IMR-90 (cell line): ENCODE measurements around the gene TMEM45B. TPM values are rescaled to one million over a fixed set of nuclear protein-coding genes. Genes with fewer than 3 reads are reported as not detected.
"Not testable (repeated sequence)": the region's sequence is repeated elsewhere in the genome, so short reads cannot be mapped to it uniquely, and the experiment has no call there.

Experiments used
- ATAC-seq: fragments of 200-7000 bp; cut with Tn5 transposase; 2 replicates; pipeline ENCODE4 v1.9.1; 2020; ENCODE audit warnings: low read depth, mild to moderate bottlenecking, moderate library complexity
- BruUV-seq: library from RNA; stranded (reverse); fragments of 400-500 nt; replicated peaks from 2 replicates; lab custom pipeline; 2021; lab: Mats Ljungman, UMichigan
- CTCF ChIA-PET: fragments of 300-600 bp; formaldehyde crosslinking; extraction: SDS; loops from one replicate; lab custom pipeline; 2021; ENCODE audit warnings: antibody characterized with exemption; lab: Yijun Ruan, JAX
- POLR2A ChIA-PET: fragments of 300-600 bp; sonication (Branson Sonifier 250); formaldehyde crosslinking; loops from one replicate; lab custom pipeline; 2022; ENCODE audit warnings: antibody characterized with exemption; ENCODE audit not compliant: unreplicated experiment; lab: Charles Lee
- DNase-seq: peaks from one replicate; pipeline ENCODE4 v3.0.0; 2013
- H2AFZ ChIP-seq: replicated peaks from 2 replicates; pipeline ENCODE3; 2013; ENCODE audit warnings: low read length, mild to moderate bottlenecking; ENCODE audit not compliant: poor library complexity
- H2AK5ac ChIP-seq: 2 replicates; pipeline ENCODE4 v1.6.1; 2013; ENCODE audit warnings: low read depth, low read length, inconsistent platforms
- H2AK9ac ChIP-seq: replicated peaks from 2 replicates; pipeline ENCODE3; 2013; ENCODE audit warnings: mild to moderate bottlenecking, low read depth, low read length, moderate library complexity; ENCODE audit not compliant: poor library complexity
- H2BK120ac ChIP-seq: 2 replicates; pipeline ENCODE4 v1.6.1; 2013; ENCODE audit warnings: low read depth, low read length, inconsistent platforms
- H2BK15ac ChIP-seq: 3 replicates; pipeline ENCODE4 v1.6.1; 2013; ENCODE audit warnings: low read depth, low read length, inconsistent platforms
- H2BK20ac ChIP-seq: 2 replicates; pipeline ENCODE4 v1.6.1; 2013; ENCODE audit warnings: low read depth, mild to moderate bottlenecking, inconsistent platforms, low read length, moderate library complexity
- H2BK5ac ChIP-seq: 2 replicates; pipeline ENCODE4 v1.6.1; 2013; ENCODE audit warnings: mild to moderate bottlenecking, low read depth, low read length, inconsistent platforms; ENCODE audit not compliant: poor library complexity, severe bottlenecking
- H3K14ac ChIP-seq: replicated peaks from 2 replicates; pipeline ENCODE4 v1.6.1; 2013; ENCODE audit warnings: low read depth, low read length, inconsistent platforms
- H3K18ac ChIP-seq: 2 replicates; pipeline ENCODE4 v1.6.1; 2013; ENCODE audit warnings: low read depth, low read length, control low read depth
- H3K23ac ChIP-seq: 2 replicates; pipeline ENCODE4 v1.6.1; 2013; ENCODE audit warnings: low read depth, low read length, inconsistent platforms
- H3K27ac ChIP-seq: 2 replicates; pipeline ENCODE4 v1.5.1; 2013; ENCODE audit warnings: mild to moderate bottlenecking, control low read depth, low read length; ENCODE audit not compliant: insufficient read depth
- H3K27me3 ChIP-seq: 2 replicates; pipeline ENCODE4 v1.6.1; 2013; ENCODE audit warnings: low read length; ENCODE audit not compliant: control insufficient read depth, insufficient read depth
- H3K36me3 ChIP-seq: 2 replicates; pipeline ENCODE4 v1.6.1; 2013; ENCODE audit warnings: low read length, mixed read lengths; ENCODE audit not compliant: control insufficient read depth, insufficient read depth
- H3K4ac ChIP-seq: 2 replicates; pipeline ENCODE4 v1.6.1; 2013; ENCODE audit warnings: low read depth, low read length, inconsistent platforms
- H3K4me1 ChIP-seq: 2 replicates; pipeline ENCODE4 v1.6.1; 2013; ENCODE audit warnings: low read length, mixed read lengths; ENCODE audit not compliant: control insufficient read depth, insufficient read depth
- H3K4me2 ChIP-seq: 2 replicates; pipeline ENCODE4 v1.6.1; 2013; ENCODE audit warnings: low read depth, mild to moderate bottlenecking, control low read depth, low read length, moderate library complexity
- H3K4me3 ChIP-seq: 2 replicates; pipeline ENCODE4 v1.5.1; 2013; ENCODE audit warnings: low read depth, mild to moderate bottlenecking, control low read depth, low read length, moderate library complexity; ENCODE audit not compliant: insufficient read depth
- H3K56ac ChIP-seq: 2 replicates; pipeline ENCODE4 v1.6.1; 2013; ENCODE audit warnings: low read length, inconsistent platforms; ENCODE audit not compliant: insufficient read depth; ENCODE audit errors: extremely low read depth
- H3K79me1 ChIP-seq, 2 experiments: 2 replicates each; pipeline ENCODE4 v1.6.1; 2013; ENCODE audit warnings: low read length in 2 of 2, inconsistent platforms in 1 of 2, low read depth in 1 of 2
- H3K9ac ChIP-seq: 2 replicates; pipeline ENCODE4 v1.6.1; 2013; ENCODE audit warnings: low read depth, low read length, control low read depth
- H3K9me1 ChIP-seq: 2 replicates; pipeline ENCODE4 v1.6.1; 2013; ENCODE audit warnings: low read length, inconsistent platforms; ENCODE audit not compliant: insufficient read depth
- H3K9me3 ChIP-seq: 2 replicates; pipeline ENCODE4 v1.6.1; 2013; ENCODE audit warnings: low read length; ENCODE audit not compliant: control insufficient read depth, insufficient read depth
- H4K20me1 ChIP-seq: 2 replicates; pipeline ENCODE4 v1.6.1; 2013; ENCODE audit warnings: low read length, inconsistent platforms; ENCODE audit not compliant: insufficient read depth
- H4K5ac ChIP-seq: 2 replicates; pipeline ENCODE4 v1.6.1; 2013; ENCODE audit warnings: mild to moderate bottlenecking, low read depth, low read length, control low read depth
- H4K8ac ChIP-seq, 2 experiments: 2 replicates each; pipeline ENCODE4 v1.6.1; 2013; ENCODE audit warnings: low read depth in 2 of 2, low read length in 2 of 2, control low read depth in 1 of 2, inconsistent platforms in 1 of 2
- H4K91ac ChIP-seq: 2 replicates; pipeline ENCODE4 v1.6.1; 2013; ENCODE audit warnings: low read depth, low read length, inconsistent platforms; ENCODE audit not compliant: insufficient read depth
- FOS ChIP-seq: fragments of 150-350 bp; IDR thresholded peaks from 2 replicates; pipeline ENCODE4 v1.6.1; 2016; ENCODE audit warnings: low read depth, low read length
- MAFK ChIP-seq: IDR thresholded peaks from 2 replicates; pipeline ENCODE4 v1.6.1; 2012; ENCODE audit warnings: low read depth, low read length, improper control_type of control experiment
- POLR2A ChIP-seq: IDR thresholded peaks from 2 replicates; pipeline ENCODE4 v1.6.1; 2012; ENCODE audit warnings: mild to moderate bottlenecking, low read depth, low read length
- RCOR1 ChIP-seq: IDR thresholded peaks from 2 replicates; pipeline ENCODE4 v1.6.1; 2012; ENCODE audit warnings: mild to moderate bottlenecking, low read length, improper control_type of control experiment; ENCODE audit not compliant: insufficient replicate concordance
- WGBS, 2 experiments: methylation state at CpG; one replicate each; pipeline versions ENCODE4 v1.1.5 to v1.1.7; 2013; ENCODE audit warnings: missing lambda C conversion rate in 2 of 2; ENCODE audit not compliant: insufficient read length in 1 of 2; ENCODE audit errors: extremely low coverage in 2 of 2; 5-methylcytosine and 5-hydroxymethylcytosine counted together
- dilution Hi-C: fragments of 300-500 bp; cut with HindIII; formaldehyde crosslinking; loops from one replicate; pipeline ENCODE4 v1.14.3; 2018; ENCODE audit warnings: low sequenced_read_pairs; ENCODE audit not compliant: unreplicated experiment
- in situ Hi-C: fragments of 300-500 bp; cut with MboI; formaldehyde crosslinking; loops from 3 replicates; pipeline ENCODE4 v1.14.3; 2019; ENCODE audit warnings: low sequenced_read_pairs, inconsistent platforms, mixed read lengths
- intact Hi-C: fragments of 100-400 bp; cut with micrococcal nuclease; formaldehyde crosslinking; loops from 2 replicates; pipeline ENCODE4 v1.10.0; 2022
- polyA plus RNA-seq, 3 experiments: library from polyadenylated mRNA; depleted of rRNA; stranded (reverse); fragments of >200 nt; gene quantifications; 2 replicates each; pipeline ENCODE4 v1.2.3, GENCODE V29; 2012; ENCODE audit warnings: low replicate concordance in 1 of 3
- total RNA-seq: library from RNA; depleted of rRNA; stranded (reverse); fragments of >200 nt; gene quantifications from 2 replicates; pipeline ENCODE4 v1.2.3, GENCODE V29; 2012

Gene TMEM45B
- total and polyA plus RNA-seq, 2 of the 4 experiments (the other 2 are of a cell fraction) = not detected

GRCh38 chr11:129770993-129771392 is 44.7 kb upstream of the TMEM45B start:
- Histone ChIP-seq H3K9ac (no peak overlapping the region), H4K5ac (no peak overlapping the region), H3K23ac (no peak overlapping the region), H2AK5ac (no peak overlapping the region), H3K4ac (no peak overlapping the region), H3K9me1 (no peaks in the 10 kb centered on the region), H4K20me1 (no peaks in the 10 kb centered on the region), H3K4me2 (no peak overlapping the region), H3K27me3 (no peaks in the 10 kb centered on the region), H2BK20ac (no peak overlapping the region), H3K27ac (no peak overlapping the region), H2AK9ac (no peak overlapping the region), H3K4me1 (no peaks in the 10 kb centered on the region), H3K14ac (no peak overlapping the region), H3K79me1 (no peaks in the 10 kb centered on the region), H2AFZ (no peak overlapping the region), H4K8ac (no peak overlapping the region), H3K9me3 (no peaks in the 10 kb centered on the region), H2BK5ac (no peak overlapping the region), H2BK15ac (no peak overlapping the region), H3K56ac (no peak overlapping the region), H4K91ac (no peak overlapping the region), H3K18ac (no peak overlapping the region), H3K4me3 (no peak overlapping the region), H2BK120ac (no peak overlapping the region), H3K36me3 (no peaks in the 10 kb centered on the region)
- TF ChIP-seq MAFK (no peak), POLR2A (no peak), FOS (no peak), RCOR1 (no peak)
- BruUV-seq = no TSS peak
- intact Hi-C loops = no loop called here
- DNase-seq (no peak), ATAC-seq (no peak)
- dilution Hi-C loops = no loop called here
- no CpG with 5 or more reads among the region's 1 CpG for WGBS, 2 experiments
- CTCF ChIA-PET = no interaction called here
- POLR2A ChIA-PET = no interaction called here
- in situ Hi-C loops = no loop called here

GRCh38 chr11:129771456-129771855 is 44.2 kb upstream of the TMEM45B start:
- H3K4ac ChIP-seq, H3K4me1 ChIP-seq, H3K27me3 ChIP-seq, H2BK15ac ChIP-seq, POLR2A ChIA-PET, H3K56ac ChIP-seq, H4K8ac ChIP-seq, BruUV-seq, H3K36me3 ChIP-seq, H2BK120ac ChIP-seq, H3K14ac ChIP-seq, dilution Hi-C loops, H2AK5ac ChIP-seq, H3K79me1 ChIP-seq, H3K27ac ChIP-seq, H3K4me3 ChIP-seq, ATAC-seq, H3K9me3 ChIP-seq, H2AFZ ChIP-seq, in situ Hi-C loops, H2BK5ac ChIP-seq, H3K9ac ChIP-seq, H3K9me1 ChIP-seq, H3K23ac ChIP-seq, H3K18ac ChIP-seq, H4K20me1 ChIP-seq, H2BK20ac ChIP-seq, H3K4me2 ChIP-seq, intact Hi-C loops, DNase-seq, H2AK9ac ChIP-seq, CTCF ChIA-PET, H4K91ac ChIP-seq, H4K5ac ChIP-seq: not testable (repeated sequence)
- WGBS, 2 experiments = no CpG with 5 or more reads among the region's 1 CpG
